Measurements from ENCODE around the gene M1AP.
A peak's percentile ranks its signal among the peaks of the same experiment; 100 is the strongest.

The M1AP gene

DNA sequence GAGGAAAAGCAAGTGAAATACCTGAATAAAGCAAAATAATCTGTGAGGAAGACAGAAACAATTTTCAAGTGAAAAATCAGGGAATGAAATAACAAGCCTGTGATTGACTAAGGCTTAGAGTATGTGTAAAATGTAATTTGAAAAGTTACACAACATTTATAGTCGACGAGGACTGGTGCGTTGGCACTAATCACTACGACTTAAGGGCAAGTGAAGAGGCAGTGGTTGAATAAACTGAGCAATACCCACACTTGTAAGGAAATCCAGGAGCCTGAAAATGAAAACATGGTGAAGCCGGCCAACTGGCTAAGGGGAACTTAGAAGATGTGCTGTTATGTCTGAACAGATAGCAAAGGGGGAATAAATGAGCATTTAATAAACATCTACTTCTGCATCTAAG lies 80.2 kb downstream of the M1AP start:
- Histone ChIP-seq H2AFZ (ENCODE audit: low read length) (no peak overlapping the region), H3K36me3 (replicated peaks; ENCODE audit: insufficient read depth, low read length) (no peaks in the 10 kb centered on the region)

DNA sequence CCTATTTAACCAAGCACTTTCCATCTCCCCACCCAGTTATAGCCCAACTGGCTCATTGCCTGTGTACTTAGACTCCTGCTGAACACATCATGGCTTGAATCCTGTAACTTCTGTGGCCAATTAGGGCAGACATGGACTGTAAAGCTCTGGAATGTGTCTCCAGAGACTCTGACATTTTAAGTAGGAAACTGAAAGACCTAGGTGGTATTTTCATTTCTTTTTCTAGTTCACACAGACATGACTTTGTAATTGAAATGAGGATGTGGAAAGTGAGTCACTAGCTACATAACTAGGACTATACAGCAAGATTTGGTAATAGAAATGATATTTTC lies 81.4 kb downstream of the M1AP start:
- H3K27ac ChIP-seq (ENCODE audit: low read length) = no peak overlapping the region
- no peak for DNase-seq
- H2AFZ ChIP-seq (ENCODE audit: low read length) = no peak overlapping the region
- H3K27me3 ChIP-seq (replicated peaks; ENCODE audit: insufficient read depth, low read length) = no peaks in the 10 kb centered on the region; the same call in 1 of the 2 replicates
- no peaks in the 10 kb centered on the region for H3K79me2 ChIP-seq (ENCODE audit: low read length)
- 0 out of 2 replicates have a peak overlapping the region, but pooled peaks have one; percentile 6 for H3K4me2 ChIP-seq (ENCODE audit: low read depth, low read length)
- no peak overlapping the region for H3K4me3 ChIP-seq (ENCODE audit: low read length)
- no peaks in the 10 kb centered on the region for H3K9me2 ChIP-seq (replicated peaks; ENCODE audit: insufficient read depth, low read length)
- H3K9ac ChIP-seq (ENCODE audit: low read length) = no peak overlapping the region
- H3F3A ChIP-seq (ENCODE audit: insufficient read depth, low read length) = no peaks in the 10 kb centered on the region
- H3K9me3 ChIP-seq (replicated peaks; ENCODE audit: insufficient read depth, low read length) = no peaks in the 10 kb centered on the region
- H3K36me3 ChIP-seq (replicated peaks; ENCODE audit: insufficient read depth, low read length) = no peaks in the 10 kb centered on the region
- H3K4me1 ChIP-seq (ENCODE audit: low read length) = peaks cover 12% of the 10 kb centered on the region
- TF ChIP-seq EZH2 (optimal IDR thresholded peaks at IDR 0.05; ENCODE audit: low read depth, low read length) (no peak), EZH2phosphoT487 (IDR thresholded peaks at IDR 0.05; ENCODE audit: low read length) (no peak)
- TF ChIP-seq, protein P1, sequence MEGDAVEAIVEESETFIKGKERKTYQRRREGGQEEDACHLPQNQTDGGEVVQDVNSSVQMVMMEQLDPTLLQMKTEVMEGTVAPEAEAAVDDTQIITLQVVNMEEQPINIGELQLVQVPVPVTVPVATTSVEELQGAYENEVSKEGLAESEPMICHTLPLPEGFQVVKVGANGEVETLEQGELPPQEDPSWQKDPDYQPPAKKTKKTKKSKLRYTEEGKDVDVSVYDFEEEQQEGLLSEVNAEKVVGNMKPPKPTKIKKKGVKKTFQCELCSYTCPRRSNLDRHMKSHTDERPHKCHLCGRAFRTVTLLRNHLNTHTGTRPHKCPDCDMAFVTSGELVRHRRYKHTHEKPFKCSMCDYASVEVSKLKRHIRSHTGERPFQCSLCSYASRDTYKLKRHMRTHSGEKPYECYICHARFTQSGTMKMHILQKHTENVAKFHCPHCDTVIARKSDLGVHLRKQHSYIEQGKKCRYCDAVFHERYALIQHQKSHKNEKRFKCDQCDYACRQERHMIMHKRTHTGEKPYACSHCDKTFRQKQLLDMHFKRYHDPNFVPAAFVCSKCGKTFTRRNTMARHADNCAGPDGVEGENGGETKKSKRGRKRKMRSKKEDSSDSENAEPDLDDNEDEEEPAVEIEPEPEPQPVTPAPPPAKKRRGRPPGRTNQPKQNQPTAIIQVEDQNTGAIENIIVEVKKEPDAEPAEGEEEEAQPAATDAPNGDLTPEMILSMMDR (IDR thresholded peaks at IDR 0.05; ENCODE audit: low read length) = no peak
- H4K20me1 ChIP-seq (ENCODE audit: insufficient read depth, low read length) = no peaks in the 10 kb centered on the region

More for the DNA sequence above, 80.2 kb downstream of the M1AP start:
- Histone ChIP-seq H3K4me1 (ENCODE audit: low read length) (peaks cover 12% of the 10 kb centered on the region), H3K9me3 (replicated peaks; ENCODE audit: insufficient read depth, low read length) (no peaks in the 10 kb centered on the region), H3K79me2 (ENCODE audit: low read length) (no peaks in the 10 kb centered on the region), H4K20me1 (ENCODE audit: insufficient read depth, low read length) (no peaks in the 10 kb centered on the region), H3K27ac (ENCODE audit: low read length) (no peak overlapping the region), H3K4me2 (ENCODE audit: low read depth, low read length) (no peak overlapping the region), H3F3A (ENCODE audit: insufficient read depth, low read length) (no peaks in the 10 kb centered on the region), H3K9ac (ENCODE audit: low read length) (no peak overlapping the region), H3K9me2 (replicated peaks; ENCODE audit: insufficient read depth, low read length) (no peaks in the 10 kb centered on the region), H3K27me3 (replicated peaks; ENCODE audit: insufficient read depth, low read length) (no peaks in the 10 kb centered on the region), H3K4me3 (ENCODE audit: low read length) (no peak overlapping the region)
- no peak for TF ChIP-seq EZH2phosphoT487 (IDR thresholded peaks at IDR 0.05; ENCODE audit: low read length)
- TF ChIP-seq EZH2 (optimal IDR thresholded peaks at IDR 0.05; ENCODE audit: low read depth, low read length) = no peak
- TF ChIP-seq, protein P1 (IDR thresholded peaks at IDR 0.05; ENCODE audit: low read length) = no peak
- DNase-seq = no peak

DNA sequence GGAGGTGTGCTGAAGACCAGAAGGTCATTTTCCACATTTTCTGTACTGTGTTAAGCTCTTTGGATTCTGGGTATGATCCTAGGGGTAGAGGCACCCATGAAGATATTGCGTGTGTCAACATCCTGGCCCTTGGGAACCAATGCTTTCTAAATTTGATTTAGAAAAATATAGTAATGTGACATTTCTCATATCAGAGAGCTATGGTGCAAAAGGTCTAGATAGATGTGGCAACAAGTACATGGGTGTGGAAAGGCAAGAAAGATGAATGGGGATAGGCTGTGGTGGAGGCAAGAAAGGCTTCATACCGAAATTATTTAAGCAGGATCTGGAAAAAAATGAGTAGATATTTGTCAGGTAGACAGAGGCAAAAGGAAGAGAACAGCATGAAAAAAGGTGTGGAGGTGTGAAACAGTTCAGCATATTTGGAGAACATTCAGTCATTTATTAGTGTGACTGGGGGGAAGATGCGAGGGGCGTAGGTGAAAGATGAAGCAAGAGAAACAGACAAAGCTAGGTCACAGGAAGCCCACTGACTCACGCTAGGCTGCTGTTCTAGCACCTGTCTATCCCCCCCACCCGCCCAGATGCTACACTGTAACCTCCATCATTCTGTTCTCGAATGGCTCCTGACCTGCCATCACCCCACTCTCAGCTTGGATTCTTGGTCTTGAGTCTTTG lies 81.9 kb downstream of the M1AP start:
- H3K9ac ChIP-seq (ENCODE audit: low read length) = no peak overlapping the region
- H3K27ac ChIP-seq (ENCODE audit: low read length) = no peak overlapping the region
- H3K9me3 ChIP-seq (replicated peaks; ENCODE audit: insufficient read depth, low read length) = no peaks in the 10 kb centered on the region
- no peaks in the 10 kb centered on the region for H3K36me3 ChIP-seq (replicated peaks; ENCODE audit: insufficient read depth, low read length)
- no peaks in the 10 kb centered on the region for H3F3A ChIP-seq (ENCODE audit: insufficient read depth, low read length)
- TF ChIP-seq, protein P1 (IDR thresholded peaks at IDR 0.05; ENCODE audit: low read length) = no peak
- TF ChIP-seq EZH2phosphoT487 (IDR thresholded peaks at IDR 0.05; ENCODE audit: low read length) = no peak
- TF ChIP-seq EZH2 (optimal IDR thresholded peaks at IDR 0.05; ENCODE audit: low read depth, low read length) = no peak
- H3K9me2 ChIP-seq (replicated peaks; ENCODE audit: insufficient read depth, low read length) = no peaks in the 10 kb centered on the region
- no peaks in the 10 kb centered on the region for H4K20me1 ChIP-seq (ENCODE audit: insufficient read depth, low read length)
- no peak for DNase-seq
- no peak overlapping the region for H2AFZ ChIP-seq (ENCODE audit: low read length)
- H3K4me1 ChIP-seq (ENCODE audit: low read length) = peaks cover 12% of the 10 kb centered on the region
- H3K79me2 ChIP-seq (ENCODE audit: low read length) = no peaks in the 10 kb centered on the region
- no peak overlapping the region for H3K4me3 ChIP-seq (ENCODE audit: low read length)
- no peaks in the 10 kb centered on the region; the same call in 1 of the 2 replicates for H3K27me3 ChIP-seq (replicated peaks; ENCODE audit: insufficient read depth, low read length)
- H3K4me2 ChIP-seq (ENCODE audit: low read depth, low read length) = no peak overlapping the region

All from MM.1S (cell line).